Bronchus fibroblast of lung (primary cell): ENCODE measurements around the gene NANS. TPM values are rescaled to one million over a fixed set of nuclear protein-coding genes. Genes with fewer than 3 reads are reported as not detected.

Source experiments
- total RNA-seq: library from RNA; depleted of rRNA; stranded (reverse); fragments of >200 nt; gene quantifications from 2 replicates; pipeline ENCODE4 v1.2.3, GENCODE V29; 2015

The NANS gene, protein sequence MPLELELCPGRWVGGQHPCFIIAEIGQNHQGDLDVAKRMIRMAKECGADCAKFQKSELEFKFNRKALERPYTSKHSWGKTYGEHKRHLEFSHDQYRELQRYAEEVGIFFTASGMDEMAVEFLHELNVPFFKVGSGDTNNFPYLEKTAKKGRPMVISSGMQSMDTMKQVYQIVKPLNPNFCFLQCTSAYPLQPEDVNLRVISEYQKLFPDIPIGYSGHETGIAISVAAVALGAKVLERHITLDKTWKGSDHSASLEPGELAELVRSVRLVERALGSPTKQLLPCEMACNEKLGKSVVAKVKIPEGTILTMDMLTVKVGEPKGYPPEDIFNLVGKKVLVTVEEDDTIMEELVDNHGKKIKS
- 155 and 164 TPM in 2 replicates for total RNA-seq

DNA sequence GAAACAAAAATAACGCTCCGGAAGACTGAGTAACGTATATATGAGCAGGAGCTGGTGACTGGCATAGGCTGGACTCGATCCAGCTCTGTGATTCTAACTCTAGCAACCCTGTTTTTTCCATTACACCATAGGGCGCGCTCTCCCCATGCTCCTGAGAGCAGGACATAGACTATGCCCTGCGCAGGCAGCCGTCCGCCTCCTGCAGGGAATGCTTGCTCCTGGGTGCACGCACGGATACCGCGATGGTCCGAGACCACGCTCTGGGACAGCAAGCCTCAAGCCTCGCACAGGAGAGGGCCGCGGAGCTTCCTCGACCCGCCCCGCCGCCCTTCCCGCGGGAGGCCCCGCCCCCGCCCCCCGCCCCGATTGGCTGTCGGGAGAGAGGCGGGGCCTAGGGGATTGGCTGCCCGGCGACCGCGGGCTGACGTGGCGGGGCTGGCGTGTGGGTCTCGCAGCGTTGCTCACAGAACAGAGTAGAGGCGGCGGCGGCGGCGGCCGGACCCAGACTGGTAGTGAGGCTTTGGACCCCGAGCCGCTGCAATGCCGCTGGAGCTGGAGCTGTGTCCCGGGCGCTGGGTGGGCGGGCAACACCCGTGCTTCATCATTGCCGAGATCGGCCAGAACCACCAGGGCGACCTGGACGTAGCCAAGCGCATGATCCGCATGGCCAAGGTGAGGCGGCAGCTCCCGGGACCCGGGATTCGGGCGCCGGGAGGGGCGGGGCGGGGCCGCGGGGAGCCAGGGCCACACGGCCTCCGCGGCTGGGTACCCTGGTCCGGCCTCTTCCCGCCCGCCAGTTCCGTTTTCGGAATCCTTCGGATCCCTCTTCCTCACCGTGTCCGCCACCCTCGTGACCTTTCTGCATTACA is at the start of gene NANS:
Gene NANS (plus strand): TSS at position 464 of the 869 bp plus-strand sequence. CDS start 77 bp downstream, at position 541.

DNA sequence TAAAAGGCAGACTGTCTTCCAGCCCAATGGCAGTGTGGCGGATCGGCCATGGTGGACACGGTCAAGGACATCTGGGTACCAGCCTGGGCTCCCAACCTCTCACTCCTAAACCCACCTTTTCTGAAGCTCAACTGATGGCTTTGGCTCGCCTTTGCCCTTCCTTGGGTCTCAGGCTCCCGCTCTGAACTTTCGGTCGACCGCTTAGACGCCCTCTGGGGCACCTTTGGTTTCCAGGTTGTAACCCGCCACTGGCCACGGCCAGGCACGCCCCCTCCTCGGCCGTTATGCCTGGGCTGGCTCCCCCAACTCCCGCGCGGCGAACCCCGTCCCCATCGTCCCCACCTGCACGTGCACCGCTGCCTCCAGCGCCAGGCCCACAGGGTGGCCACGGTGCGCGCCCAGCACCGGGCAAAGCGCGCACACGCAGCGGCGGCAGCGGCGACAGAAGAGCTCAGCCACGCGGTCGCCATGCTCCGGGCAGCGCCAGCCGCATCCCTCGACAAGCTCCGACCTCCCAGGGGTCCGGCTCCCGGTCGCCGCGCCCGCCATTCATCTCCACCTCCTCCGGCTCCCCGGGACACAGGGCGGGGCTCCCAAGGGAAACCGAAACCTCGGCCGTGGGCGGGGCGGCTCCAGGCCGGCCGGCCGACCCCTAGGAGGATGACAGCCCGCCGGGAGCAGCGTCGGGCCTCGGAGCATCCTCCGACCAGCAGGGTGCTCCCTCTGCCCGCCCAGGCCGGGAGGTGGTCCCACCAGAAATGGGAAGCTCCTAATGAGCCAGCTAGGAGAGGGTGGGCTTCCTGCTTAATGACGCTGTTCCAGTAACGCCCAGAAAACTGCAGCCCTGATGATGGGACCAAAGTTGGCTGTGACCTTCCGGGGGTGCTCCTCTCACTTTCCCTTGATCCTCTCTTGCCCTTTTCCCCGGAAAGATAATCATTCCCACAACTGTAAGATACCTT is 62.4 kb downstream of the NANS start, which contains the start of gene TRIM14:
Gene TRIM14 (minus strand): TSS at position 583 of the 962 bp plus-strand sequence. CDS start 34 bp downstream, at position 549.

Other genes starting within 250 kb of the NANS start
- gene FOXE1, start 203.5 kb upstream of the NANS start, total RNA-seq = not detected in 2 replicates
- gene TRMO, start 134.2 kb upstream of the NANS start, total RNA-seq = 8.1 and 14.9 TPM in 2 replicates
- gene HEMGN, start 118.6 kb upstream of the NANS start, total RNA-seq = not detected in 2 replicates
- gene ANP32B, start 73.4 kb upstream of the NANS start, total RNA-seq = 21.9 and 22.4 TPM in 2 replicates
- gene TRIM14, start 62.5 kb downstream of the NANS start, total RNA-seq = 8.9 and 11.9 TPM in 2 replicates
- 1.5 and 2.1 TPM in 2 replicates for gene CORO2A, start 135.9 kb downstream of the NANS start, total RNA-seq
- 16.3 and 20.2 TPM in 2 replicates for gene TBC1D2, start 198.9 kb downstream of the NANS start, total RNA-seq